ENCODE data around the gene TFAP2E. TPM values are rescaled to one million over a fixed set of nuclear protein-coding genes. Genes with fewer than 3 reads are reported as not detected.

TFAP2E gene
- total and polyA plus RNA-seq, 2 experiments from 2014 or later = 0.81 TPM; not detected in 1

- no peak overlapping the region for H3K4me3 ChIP-seq
- no peak overlapping the region for H3K4me2 ChIP-seq
- no peaks in the 10 kb centered on the region for H3K4me1 ChIP-seq (ENCODE audit: insufficient read depth)
- H3K27ac ChIP-seq = no peak overlapping the region
- no peaks in the 10 kb centered on the region for H4K20me1 ChIP-seq (ENCODE audit: insufficient read depth, poor library complexity, severe bottlenecking)
- no peaks in the 10 kb centered on the region for H3K9me2 ChIP-seq (replicated peaks; ENCODE audit: insufficient read depth)
- DNase-seq (ENCODE audit: low spot score) = no peak
- no peaks in the 10 kb centered on the region for H3K36me3 ChIP-seq (replicated peaks; ENCODE audit: insufficient read depth, low read depth)
- no peaks in the 10 kb centered on the region for H3K9me3 ChIP-seq (ENCODE audit: low read depth)
- H3K79me2 ChIP-seq = peaks cover 7% of the 10 kb centered on the region
- H2AFZ ChIP-seq = no peak overlapping the region
- WGBS (ENCODE audit: low lambda C conversion rate, missing lambda C conversion rate) = 69% methylated on average over 6 of the region's 6 CpGs
- no peaks in the 10 kb centered on the region for H3K27me3 ChIP-seq
- TF ChIP-seq CTCF (IDR thresholded peaks at IDR 0.05; ENCODE audit: poor library complexity) (no peak), EZH2 (IDR thresholded peaks at IDR 0.05; ENCODE audit: borderline replicate concordance) (no peak), EZH2phosphoT487 (IDR thresholded peaks at IDR 0.05; ENCODE audit: low read depth, severe bottlenecking, unreplicated experiment) (no peak)
Observed at GRCh38 chr1:35605071-35605866, 32.2 kb downstream of the TFAP2E start.

DNA sequence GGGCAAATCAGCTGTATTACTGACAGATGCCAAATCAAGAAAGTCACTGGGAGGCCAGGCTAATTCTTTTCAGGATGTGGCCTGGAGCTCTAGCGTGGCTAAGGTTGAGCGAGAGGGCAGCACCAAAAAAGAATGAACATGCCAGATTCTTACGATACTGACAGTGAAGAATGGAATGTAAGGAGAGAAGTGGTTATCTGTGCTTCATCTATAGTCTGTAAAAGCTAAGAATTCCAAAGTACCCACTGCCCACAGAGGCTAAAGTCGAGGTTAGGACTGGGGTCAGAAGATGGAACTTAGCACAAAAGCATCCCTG is 32.7 kb downstream of the TFAP2E start:
- Histone ChIP-seq H3K9me2 (replicated peaks; ENCODE audit: insufficient read depth) (no peaks in the 10 kb centered on the region), H3K9me3 (ENCODE audit: low read depth) (no peaks in the 10 kb centered on the region), H3K27me3 (no peaks in the 10 kb centered on the region), H3K4me1 (ENCODE audit: insufficient read depth) (no peaks in the 10 kb centered on the region), H3K4me3 (no peak overlapping the region), H2AFZ (no peak overlapping the region), H3K36me3 (replicated peaks; ENCODE audit: insufficient read depth, low read depth) (no peaks in the 10 kb centered on the region), H3K4me2 (no peak overlapping the region), H4K20me1 (ENCODE audit: insufficient read depth, poor library complexity, severe bottlenecking) (no peaks in the 10 kb centered on the region), H3K27ac (no peak overlapping the region), H3K79me2 (peaks cover 7% of the 10 kb centered on the region)
- no peak for DNase-seq (ENCODE audit: low spot score)
- WGBS (ENCODE audit: low lambda C conversion rate, missing lambda C conversion rate) = 42% methylated on average over 4 of the region's 4 CpGs
- TF ChIP-seq CTCF (IDR thresholded peaks at IDR 0.05; ENCODE audit: poor library complexity) (no peak), EZH2phosphoT487 (IDR thresholded peaks at IDR 0.05; ENCODE audit: low read depth, severe bottlenecking, unreplicated experiment) (no peak), EZH2 (IDR thresholded peaks at IDR 0.05; ENCODE audit: borderline replicate concordance) (no peak)

GRCh38 chr1:35611655-35612054 is 38.5 kb downstream of the TFAP2E start:
- TF ChIP-seq CTCF (IDR thresholded peaks at IDR 0.05; ENCODE audit: poor library complexity) = no peak
- TF ChIP-seq EZH2phosphoT487 (IDR thresholded peaks at IDR 0.05; ENCODE audit: low read depth, severe bottlenecking, unreplicated experiment) = no peak
- no peak for TF ChIP-seq EZH2 (IDR thresholded peaks at IDR 0.05; ENCODE audit: borderline replicate concordance)
- Histone ChIP-seq H3K36me3 (replicated peaks; ENCODE audit: insufficient read depth, low read depth) (no peaks in the 10 kb centered on the region), H3K9me3 (ENCODE audit: low read depth) (no peaks in the 10 kb centered on the region), H3K4me3 (no peak overlapping the region), H3K9me2 (replicated peaks; ENCODE audit: insufficient read depth) (no peaks in the 10 kb centered on the region), H3K27me3 (no peaks in the 10 kb centered on the region), H3K4me1 (ENCODE audit: insufficient read depth) (no peaks in the 10 kb centered on the region), H3K27ac (no peak overlapping the region), H2AFZ (no peak overlapping the region), H3K4me2 (no peak overlapping the region), H3K79me2 (peaks cover 28% of the 10 kb centered on the region), H4K20me1 (ENCODE audit: insufficient read depth, poor library complexity, severe bottlenecking) (peaks cover 9% of the 10 kb centered on the region)
- 99% methylated on average over 7 of the region's 7 CpGs for WGBS (ENCODE audit: low lambda C conversion rate, missing lambda C conversion rate)
- no peak for DNase-seq (ENCODE audit: low spot score)
